ENCODE data around the gene TAS2R14. TPM values are rescaled to one million over a fixed set of nuclear protein-coding genes. Genes with fewer than 3 reads are reported as not detected.

Gene TAS2R14
- total and polyA plus RNA-seq, 2 donors (not counting 1 experiment from before 2014, with no cell fraction given) = 2.0 to 2.6 TPM

DNA sequence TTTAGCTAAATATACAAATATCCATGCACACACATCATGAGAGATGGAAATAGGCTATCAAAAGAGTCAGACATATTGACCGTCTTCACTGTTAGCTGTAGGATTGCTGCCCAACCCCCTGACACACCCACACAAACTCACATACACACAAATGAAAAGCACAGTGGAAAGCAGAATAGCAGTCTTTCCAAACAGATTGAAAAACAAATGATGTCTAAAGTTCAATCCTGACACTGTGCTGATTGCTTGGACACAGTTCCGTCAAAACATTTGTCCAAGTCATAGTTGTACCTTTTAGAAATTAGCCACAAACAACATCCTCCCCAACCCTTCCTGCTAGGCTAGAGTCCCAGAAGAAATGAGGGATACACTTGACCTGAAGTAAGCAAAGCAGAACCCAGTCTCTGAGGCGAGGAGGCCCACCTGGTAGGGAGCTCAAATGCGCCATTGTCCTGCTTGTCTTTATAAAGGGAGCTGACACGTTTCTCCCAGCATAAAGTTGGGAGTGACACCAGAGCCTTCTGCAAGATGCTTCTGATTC is 10.2 kb downstream of the TAS2R14 start, which contains the start of gene PRH2:
TSS of gene PRH2 (plus strand) at position 491 of the 541 bp plus-strand sequence. CDS start at position 529, 38 bp downstream.
- Histone ChIP-seq H3K79me2 (ENCODE audit: control insufficient read depth, insufficient read depth, low read length) (no peaks in the 10 kb centered on the region), H2AFZ (ENCODE audit: low read length) (no peak within 1 kb of the TSS), H3K4me2 (ENCODE audit: extremely low read depth, insufficient read depth, low read length) (no peak within 1 kb of the TSS), H3K27me3 (ENCODE audit: control insufficient read depth, insufficient read depth, low read length) (no peaks in the 10 kb centered on the region), H3K4me1 (ENCODE audit: control insufficient read depth, extremely low read depth, insufficient read depth, low read length) (no peaks in the 10 kb centered on the region), H3K9ac (ENCODE audit: insufficient read depth, low read length) (no peak within 1 kb of the TSS), H3K9me3 (ENCODE audit: control insufficient read depth, insufficient read depth, low read depth, low read length) (no peaks in the 10 kb centered on the region), H3K36me3 (ENCODE audit: control insufficient read depth, insufficient read depth, low read length) (no peaks in the 10 kb centered on the region), H3K4me3 (replicated peaks in 1 of 4; ENCODE audit: control extremely low read depth in 1 of 4, insufficient read depth in 1 of 4, low read depth in 3 of 4, low read length in 4 of 4) (no peak within 1 kb of the TSS), H4K20me1 (ENCODE audit: control insufficient read depth, extremely low read depth, insufficient read depth, low read length) (no peaks in the 10 kb centered on the region), H3K27ac (ENCODE audit: insufficient read depth, low read length) (no peak within 1 kb of the TSS)
- DNase-seq (ENCODE audit: low read depth in 2 of 2) = no peak
- TF ChIP-seq CTCF (conservative IDR thresholded peaks at IDR 0.05 in 1 of 2, IDR thresholded peaks at IDR 0.05 in 1 of 2; ENCODE audit: low read depth in 1 of 2, low read length in 2 of 2) (no peak), EZH2 (IDR thresholded peaks at IDR 0.05; ENCODE audit: low read length, missing control alignments) (no peak)

- no peak overlapping the region for H2AFZ ChIP-seq (ENCODE audit: low read length)
- H3K4me2 ChIP-seq (ENCODE audit: extremely low read depth, insufficient read depth, low read length) = no peak overlapping the region
- no peak for DNase-seq (ENCODE audit: low read depth in 2 of 2)
- no peaks in the 10 kb centered on the region for H4K20me1 ChIP-seq (ENCODE audit: control insufficient read depth, extremely low read depth, insufficient read depth, low read length)
- no peak overlapping the region for H3K27ac ChIP-seq (ENCODE audit: insufficient read depth, low read length)
- TF ChIP-seq CTCF (conservative IDR thresholded peaks at IDR 0.05 in 1 of 2, IDR thresholded peaks at IDR 0.05 in 1 of 2; ENCODE audit: low read depth in 1 of 2, low read length in 2 of 2) (no peak), EZH2 (IDR thresholded peaks at IDR 0.05; ENCODE audit: low read length, missing control alignments) (no peak)
- no peaks in the 10 kb centered on the region for H3K4me1 ChIP-seq (ENCODE audit: control insufficient read depth, extremely low read depth, insufficient read depth, low read length)
- no peak overlapping the region for H3K4me3 ChIP-seq (replicated peaks in 1 of 4; ENCODE audit: control extremely low read depth in 1 of 4, insufficient read depth in 1 of 4, low read depth in 3 of 4, low read length in 4 of 4)
- no peaks in the 10 kb centered on the region for H3K79me2 ChIP-seq (ENCODE audit: control insufficient read depth, insufficient read depth, low read length)
- H3K9me3 ChIP-seq (ENCODE audit: control insufficient read depth, insufficient read depth, low read depth, low read length) = no peaks in the 10 kb centered on the region
- H3K36me3 ChIP-seq (ENCODE audit: control insufficient read depth, insufficient read depth, low read length) = no peaks in the 10 kb centered on the region
- no peaks in the 10 kb centered on the region for H3K27me3 ChIP-seq (ENCODE audit: control insufficient read depth, insufficient read depth, low read length)
- no peak overlapping the region for H3K9ac ChIP-seq (ENCODE audit: insufficient read depth, low read length)
These were observed 12.8 kb downstream of the TAS2R14 start for GRCh38 chr12:10926269-10926668.

- no peaks in the 10 kb centered on the region for H3K36me3 ChIP-seq (ENCODE audit: control insufficient read depth, insufficient read depth, low read length)
- no peak overlapping the region for H2AFZ ChIP-seq (ENCODE audit: low read length)
- TF ChIP-seq EZH2 (IDR thresholded peaks at IDR 0.05; ENCODE audit: low read length, missing control alignments) = no peak
- TF ChIP-seq CTCF (conservative IDR thresholded peaks at IDR 0.05 in 1 of 2, IDR thresholded peaks at IDR 0.05 in 1 of 2; ENCODE audit: low read depth in 1 of 2, low read length in 2 of 2) = no peak
- H3K27ac ChIP-seq (ENCODE audit: insufficient read depth, low read length) = no peak overlapping the region
- no peaks in the 10 kb centered on the region for H3K27me3 ChIP-seq (ENCODE audit: control insufficient read depth, insufficient read depth, low read length)
- H3K4me3 ChIP-seq (replicated peaks in 1 of 4; ENCODE audit: control extremely low read depth in 1 of 4, insufficient read depth in 1 of 4, low read depth in 3 of 4, low read length in 4 of 4) = no peak overlapping the region
- no peaks in the 10 kb centered on the region for H3K79me2 ChIP-seq (ENCODE audit: control insufficient read depth, insufficient read depth, low read length)
- DNase-seq (ENCODE audit: low read depth in 2 of 2) = no peak
- no peaks in the 10 kb centered on the region for H3K9me3 ChIP-seq (ENCODE audit: control insufficient read depth, insufficient read depth, low read depth, low read length)
- no peak overlapping the region for H3K4me2 ChIP-seq (ENCODE audit: extremely low read depth, insufficient read depth, low read length)
- H4K20me1 ChIP-seq (ENCODE audit: control insufficient read depth, extremely low read depth, insufficient read depth, low read length) = no peaks in the 10 kb centered on the region
- no peak overlapping the region for H3K9ac ChIP-seq (ENCODE audit: insufficient read depth, low read length)
- no peaks in the 10 kb centered on the region for H3K4me1 ChIP-seq (ENCODE audit: control insufficient read depth, extremely low read depth, insufficient read depth, low read length)
These were observed 19.3 kb downstream of the TAS2R14 start for GRCh38 chr12:10919809-10920208.
